ENCODE measurements around the gene CEP85L. TPM values are rescaled to one million over a fixed set of nuclear protein-coding genes. Genes with fewer than 3 reads are reported as not detected.
A peak's percentile ranks its signal among the peaks of the same experiment; 100 is the strongest.

CEP85L gene
- total and polyA plus RNA-seq, 2 experiments from 2014 or later: 9.1 to 10.1 TPM

GRCh38 chr6:118551063-118552053, 100.0 kb downstream of the CEP85L start:
- Histone ChIP-seq H3K4me2 (no peak overlapping the region), H3K36me3 (ENCODE audit: insufficient read depth) (no peaks in the 10 kb centered on the region), H3K9me2 (ENCODE audit: insufficient read depth) (no peaks in the 10 kb centered on the region), H3K4me1 (ENCODE audit: insufficient read depth) (peaks cover 4% of the 10 kb centered on the region; the same call in 1 of the 2 replicates), H4K20me1 (replicated peaks; ENCODE audit: insufficient read depth) (no peaks in the 10 kb centered on the region), H2AFZ (no peak overlapping the region), H3K79me2 (replicated peaks; ENCODE audit: insufficient read depth) (no peaks in the 10 kb centered on the region), H3K27ac (ENCODE audit: low read depth) (no peak overlapping the region), H3K27me3 (ENCODE audit: insufficient read depth) (no peaks in the 10 kb centered on the region), H3F3A (replicated peaks; ENCODE audit: low read depth) (no peaks in the 10 kb centered on the region), H3K4me3 (no peak overlapping the region)
- H3K4me3 Mint-ChIP-seq: no peak overlapping the region
- peaks cover 7% of the 10 kb centered on the region; the same call in 2 of the 3 replicates for H3K4me1 Mint-ChIP-seq
- ATAC-seq (peak; percentile 56; the same call in 2 of the 3 replicates), DNase-seq (ENCODE audit: low spot score) (peak; percentile 67)
- H3K27ac Mint-ChIP-seq: peak overlapping the region; percentile 32; the same call in 1 of the 2 replicates
- no peaks in the 10 kb centered on the region for H3K9me3 Mint-ChIP-seq
- H3K36me3 Mint-ChIP-seq (ENCODE audit: low read depth): no peaks in the 10 kb centered on the region
- H3K27me3 Mint-ChIP-seq (ENCODE audit: insufficient read depth, low read depth, poor library complexity): no peaks in the 10 kb centered on the region
- peak; percentile 70 for TF ChIP-seq CTCF (conservative IDR thresholded peaks at IDR 0.05; ENCODE audit: low read depth in 2 of 2)
- TF ChIP-seq REST (IDR thresholded peaks at IDR 0.05; ENCODE audit: unreplicated experiment): no peak

GRCh38 chr6:118548613-118549012, 102.8 kb downstream of the CEP85L start:
- Histone ChIP-seq H2AFZ (no peak overlapping the region), H3K4me1 (ENCODE audit: insufficient read depth) (peaks cover 4% of the 10 kb centered on the region; the same call in 1 of the 2 replicates), H3K9me2 (ENCODE audit: insufficient read depth) (no peaks in the 10 kb centered on the region), H3K27ac (ENCODE audit: low read depth) (no peak overlapping the region), H3K36me3 (ENCODE audit: insufficient read depth) (no peaks in the 10 kb centered on the region), H3F3A (replicated peaks; ENCODE audit: low read depth) (no peaks in the 10 kb centered on the region), H3K79me2 (replicated peaks; ENCODE audit: insufficient read depth) (no peaks in the 10 kb centered on the region), H3K4me3 (no peak overlapping the region), H3K4me2 (no peak overlapping the region), H4K20me1 (replicated peaks; ENCODE audit: insufficient read depth) (no peaks in the 10 kb centered on the region), H3K27me3 (ENCODE audit: insufficient read depth) (no peaks in the 10 kb centered on the region)
- Mint-ChIP-seq H3K9me3 (no peaks in the 10 kb centered on the region), H3K27ac (no peak overlapping the region), H3K4me1 (peaks cover 10% of the 10 kb centered on the region; the same call in 2 of the 3 replicates), H3K4me3 (no peak overlapping the region), H3K36me3 (ENCODE audit: low read depth) (no peaks in the 10 kb centered on the region), H3K27me3 (ENCODE audit: insufficient read depth, low read depth, poor library complexity) (no peaks in the 10 kb centered on the region)
- DNase-seq (ENCODE audit: low spot score) (no peak), ATAC-seq (no peak)
- TF ChIP-seq ETS1 (IDR thresholded peaks at IDR 0.05) (no peak), POLR2AphosphoS5 (IDR thresholded peaks at IDR 0.05; ENCODE audit: low read depth) (no peak), STAT1 (IDR thresholded peaks at IDR 0.05; ENCODE audit: unreplicated experiment) (no peak), JUNB (IDR thresholded peaks at IDR 0.05; ENCODE audit: unreplicated experiment) (no peak), CREB1 (CRISPR knock-in tag; IDR thresholded peaks at IDR 0.05; ENCODE audit: low read depth) (no peak)
